ENCODE data around the gene RHCE.
A peak's percentile ranks its signal among the peaks of the same experiment; 100 is the strongest.
"Not testable (repeated sequence)": the region's sequence is repeated elsewhere in the genome, so short reads cannot be mapped to it uniquely, and the experiment has no call there.

The RHCE gene

GRCh38 chr1:25420715-25421114 lies at the start of gene RHCE:
Gene RHCE (minus strand): TSS chr1:25420825. CDS start chr1:25420786, 39 bp downstream.
- DNase-seq (ENCODE audit: low spot score), result not testable (repeated sequence)

DNA sequence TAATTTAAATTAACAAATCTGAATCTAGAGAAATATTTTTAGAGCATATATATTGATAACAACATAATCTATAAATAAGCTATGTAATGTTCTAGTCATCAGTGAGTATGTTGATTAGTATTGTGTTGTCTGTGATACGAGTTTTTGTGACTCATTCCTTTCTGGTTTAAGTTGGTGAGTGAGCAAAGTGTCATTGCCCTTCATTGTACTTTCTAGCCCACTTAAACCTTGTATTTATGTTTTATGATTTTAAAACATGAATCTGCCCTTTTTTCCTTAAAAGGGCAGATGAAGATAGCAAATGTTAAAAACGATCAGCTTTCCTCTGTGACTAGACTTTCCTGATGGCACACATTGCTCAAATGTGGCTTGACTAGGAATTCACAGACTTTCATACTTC lies 48.6 kb upstream of the RHCE start:
- no peak for DNase-seq (ENCODE audit: low spot score)

DNA sequence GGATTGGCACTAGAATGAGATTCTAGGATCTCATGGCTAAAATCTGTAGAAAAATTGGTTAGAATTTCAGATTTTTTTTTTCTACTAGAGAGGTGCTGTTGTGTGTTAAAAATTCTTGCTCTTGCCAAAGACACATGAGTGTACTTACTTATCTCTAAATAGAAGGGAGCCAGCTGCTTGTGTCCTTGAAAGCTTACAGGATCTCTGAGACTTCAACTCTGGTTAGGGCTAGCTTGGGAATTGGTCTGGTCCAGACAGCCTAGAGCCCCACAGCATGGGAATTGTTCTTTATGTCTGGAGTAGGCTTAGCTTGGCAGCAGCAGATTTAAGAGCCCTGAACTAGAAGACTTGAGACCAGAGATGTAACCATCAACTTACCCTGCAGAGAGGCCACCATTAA lies 47.4 kb upstream of the RHCE start:
- peak; percentile 53 for DNase-seq (ENCODE audit: low spot score)

DNA sequence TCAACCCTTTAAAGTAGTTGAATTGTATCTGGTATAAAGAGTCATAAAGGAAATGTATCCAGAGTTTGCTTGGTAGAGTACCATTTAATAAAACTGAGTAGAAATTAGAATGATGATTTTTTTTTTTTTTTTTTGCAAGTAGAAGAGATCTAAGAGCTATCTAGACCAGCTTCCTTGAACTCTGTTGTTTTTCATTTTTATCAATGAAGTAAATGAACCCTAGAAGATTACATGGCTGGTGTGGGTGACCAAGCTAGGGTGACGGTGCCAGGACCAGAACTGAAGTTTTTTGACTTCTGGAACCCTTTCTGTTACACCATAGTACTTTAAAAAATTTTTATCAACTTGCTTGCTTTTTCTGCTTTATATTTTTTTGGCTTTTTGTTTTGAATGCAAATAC lies 47.0 kb upstream of the RHCE start:
- no peak for DNase-seq (ENCODE audit: low spot score)

DNA sequence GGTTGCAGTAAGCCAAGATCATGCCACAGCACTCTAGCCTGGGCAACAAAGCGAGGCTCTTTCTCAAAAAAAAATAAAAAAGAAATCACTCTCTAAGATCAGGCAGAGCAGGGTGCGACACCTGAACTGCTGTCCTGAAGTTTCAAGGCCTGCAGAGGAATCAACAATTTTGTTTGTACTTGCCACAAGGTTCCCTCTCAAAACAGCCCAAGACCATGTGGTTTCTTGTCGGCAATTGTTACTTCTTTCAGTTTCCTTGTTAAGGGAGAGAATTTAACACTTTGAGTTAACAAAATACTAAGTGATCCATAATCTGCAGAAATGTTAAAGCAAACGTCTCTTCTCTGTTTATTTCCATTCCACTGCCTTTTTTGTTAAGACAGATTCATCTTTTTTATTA lies 46.6 kb upstream of the RHCE start:
- DNase-seq (ENCODE audit: low spot score), result no peak

GRCh38 chr1:25462732-25463131 lies 42.1 kb upstream of the RHCE start:
- DNase-seq (ENCODE audit: low spot score), result no peak

DNA sequence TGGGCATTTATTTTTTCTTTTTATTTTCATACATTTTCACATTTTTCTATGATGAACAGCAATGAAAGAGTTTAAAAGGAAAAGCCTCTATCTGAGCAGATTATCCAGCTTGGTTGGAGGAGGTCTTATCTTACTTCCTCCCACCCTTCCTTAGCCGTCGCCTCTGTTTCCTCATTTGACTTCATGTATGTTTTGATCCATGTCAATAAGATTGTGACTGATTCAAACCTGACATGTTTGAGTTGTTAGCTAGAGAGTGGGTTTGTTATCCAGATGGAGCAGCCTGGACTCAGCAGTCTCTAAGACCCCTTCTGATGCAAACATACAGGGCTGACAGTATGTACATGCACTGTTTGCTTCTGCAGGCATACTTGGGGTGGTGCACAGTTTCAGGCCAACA lies 41.2 kb upstream of the RHCE start:
- DNase-seq (ENCODE audit: low spot score), result no peak

- not testable (repeated sequence) for DNase-seq (ENCODE audit: low spot score)
These were observed 40.2 kb upstream of the RHCE start for GRCh38 chr1:25460816-25461215.

- no peak for DNase-seq (ENCODE audit: low spot score)
These were observed 39.4 kb upstream of the RHCE start for GRCh38 chr1:25460020-25460419.

DNA sequence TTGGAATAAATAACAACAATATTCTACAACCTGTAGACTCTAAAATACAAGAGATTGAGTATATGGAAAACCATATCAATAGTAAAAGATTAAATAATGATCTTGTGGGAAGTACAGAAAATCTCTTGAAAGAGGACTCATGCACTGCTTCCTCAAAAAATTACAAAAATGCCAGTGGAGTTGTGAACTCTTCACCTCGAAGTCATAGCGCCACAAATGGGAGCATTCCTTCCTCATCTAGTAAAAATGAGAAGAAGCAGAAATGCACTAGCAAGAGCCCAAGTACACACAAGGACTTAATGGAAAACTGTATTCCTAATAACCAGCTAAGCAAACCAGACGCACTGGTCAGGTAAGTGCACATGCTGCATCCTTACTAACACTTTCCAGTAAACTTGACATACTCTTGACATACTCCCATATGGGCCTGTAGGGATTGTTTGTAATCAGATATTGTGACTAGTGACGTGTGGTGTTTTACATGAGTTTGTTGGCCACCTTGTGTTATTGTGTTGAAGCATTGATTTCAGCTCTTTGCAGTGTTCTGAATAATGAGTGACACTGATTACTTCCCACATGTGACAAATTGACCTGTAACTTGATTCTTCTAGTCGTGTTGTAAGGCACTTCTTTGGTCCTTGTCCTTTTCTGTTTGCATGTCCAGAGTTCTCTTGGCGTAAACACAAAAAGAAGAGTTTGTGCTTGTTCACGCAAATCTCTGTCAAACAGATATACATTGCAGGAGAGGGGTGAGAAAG lies 38.1 kb upstream of the RHCE start:
- DNase-seq (ENCODE audit: low spot score), result no peak

DNA sequence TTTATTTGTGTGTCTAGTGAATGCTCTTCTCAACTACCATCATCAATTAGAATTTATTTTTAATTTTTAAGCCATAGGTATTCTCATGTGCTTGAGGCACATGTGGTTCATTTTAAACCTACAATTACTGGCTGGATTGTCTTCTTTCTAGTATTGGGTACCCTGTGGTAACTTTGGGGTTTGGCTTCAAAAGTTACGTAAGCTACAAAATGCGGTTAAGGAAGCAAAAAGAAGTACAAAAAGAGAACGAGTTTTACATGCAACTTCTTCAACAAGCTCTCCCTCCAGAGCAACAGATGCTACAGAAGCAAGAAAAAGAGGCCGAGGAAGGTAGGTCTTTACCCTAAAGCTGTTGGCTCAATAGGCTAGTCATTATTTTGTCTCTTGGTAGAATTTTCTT lies 35.9 kb upstream of the RHCE start:
- DNase-seq (ENCODE audit: low spot score), result no peak

DNA sequence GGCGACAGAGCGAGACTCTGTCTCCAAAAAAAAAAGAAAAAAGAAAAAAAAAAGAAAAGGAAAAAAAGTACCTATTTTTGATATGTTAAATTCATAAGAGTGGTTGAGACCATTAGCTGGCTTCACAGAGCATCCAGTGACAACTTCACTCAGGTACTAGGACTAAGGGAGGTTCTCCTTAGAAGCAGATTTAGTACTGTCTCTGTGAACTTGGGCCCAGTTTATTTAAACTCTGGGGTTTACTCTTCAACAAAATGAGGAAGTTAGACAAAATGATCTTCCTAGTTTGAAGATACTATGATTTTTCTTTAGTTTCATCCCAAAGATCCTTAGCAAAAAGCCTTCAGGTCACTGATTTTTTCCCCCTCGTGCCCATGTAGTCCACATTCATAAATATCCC lies 31.3 kb upstream of the RHCE start:
- no peak for DNase-seq (ENCODE audit: low spot score)

DNA sequence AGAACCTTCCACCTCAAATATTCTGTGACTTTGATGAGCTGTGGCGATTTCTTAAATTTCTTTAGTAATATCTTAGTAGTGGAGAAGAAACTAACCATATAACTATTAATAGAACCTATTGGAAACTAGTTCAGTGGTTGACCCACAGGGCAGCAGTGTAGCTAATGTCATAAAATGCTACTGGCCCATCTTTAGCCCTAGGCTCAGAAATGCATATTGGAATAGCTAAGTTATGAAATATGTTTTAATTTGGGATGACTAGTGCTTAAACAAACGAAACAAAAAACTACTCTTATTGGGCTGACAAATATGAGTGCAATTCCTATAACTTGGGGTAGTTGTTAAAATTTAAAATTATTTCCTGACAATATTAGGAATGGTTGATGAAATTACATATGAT lies 30.3 kb upstream of the RHCE start:
- no peak for DNase-seq (ENCODE audit: low spot score)

- no peak for DNase-seq (ENCODE audit: low spot score)
These were observed 26.9 kb upstream of the RHCE start for GRCh38 chr1:25447547-25447946.

DNA sequence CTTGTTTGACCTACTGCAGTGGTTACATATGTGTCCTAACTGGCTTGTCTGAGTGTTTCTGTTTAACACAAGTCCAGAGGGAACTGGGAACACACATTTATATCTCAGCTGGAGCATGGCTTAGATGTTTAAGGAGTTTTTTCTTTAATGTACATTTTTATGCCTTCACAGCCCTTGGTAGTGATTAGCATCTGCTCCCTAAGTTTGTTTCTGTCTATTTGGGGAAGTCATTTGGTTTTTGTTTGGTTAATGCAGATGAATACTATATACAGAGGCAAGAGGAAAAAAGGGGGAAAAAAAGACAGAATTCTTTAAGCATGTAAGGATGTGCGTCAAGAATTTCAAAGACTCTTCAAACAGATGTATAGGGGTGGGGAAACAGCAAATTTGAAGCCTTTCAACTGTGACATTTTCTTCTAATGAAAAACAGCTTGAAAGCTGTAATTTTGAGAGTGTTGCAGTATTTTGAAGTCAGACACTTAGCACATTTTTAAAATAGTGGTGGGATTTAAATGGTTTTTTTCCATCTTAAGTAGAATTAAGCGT lies 25.4 kb upstream of the RHCE start:
- no peak for DNase-seq (ENCODE audit: low spot score)

DNA sequence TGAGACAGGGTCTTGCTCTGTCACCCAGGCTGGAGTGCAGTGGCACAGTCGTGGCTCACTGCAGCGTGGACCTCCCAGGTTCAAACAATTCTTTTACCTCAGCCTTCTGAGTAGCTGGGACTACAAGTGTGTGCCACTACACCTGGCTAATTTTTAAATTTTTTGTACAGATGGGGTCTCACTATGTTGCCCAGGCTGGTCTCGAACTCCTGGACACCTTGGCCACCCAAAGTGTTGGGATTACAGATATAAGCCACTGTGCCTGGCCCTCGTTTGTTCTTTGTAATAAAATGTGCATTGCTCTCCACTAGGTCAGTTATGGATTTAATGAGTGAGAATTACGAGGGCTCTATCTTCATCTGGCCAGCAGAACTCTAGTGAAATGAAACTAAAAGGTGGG lies 24.0 kb upstream of the RHCE start:
- DNase-seq (ENCODE audit: low spot score), result not testable (repeated sequence)

DNA sequence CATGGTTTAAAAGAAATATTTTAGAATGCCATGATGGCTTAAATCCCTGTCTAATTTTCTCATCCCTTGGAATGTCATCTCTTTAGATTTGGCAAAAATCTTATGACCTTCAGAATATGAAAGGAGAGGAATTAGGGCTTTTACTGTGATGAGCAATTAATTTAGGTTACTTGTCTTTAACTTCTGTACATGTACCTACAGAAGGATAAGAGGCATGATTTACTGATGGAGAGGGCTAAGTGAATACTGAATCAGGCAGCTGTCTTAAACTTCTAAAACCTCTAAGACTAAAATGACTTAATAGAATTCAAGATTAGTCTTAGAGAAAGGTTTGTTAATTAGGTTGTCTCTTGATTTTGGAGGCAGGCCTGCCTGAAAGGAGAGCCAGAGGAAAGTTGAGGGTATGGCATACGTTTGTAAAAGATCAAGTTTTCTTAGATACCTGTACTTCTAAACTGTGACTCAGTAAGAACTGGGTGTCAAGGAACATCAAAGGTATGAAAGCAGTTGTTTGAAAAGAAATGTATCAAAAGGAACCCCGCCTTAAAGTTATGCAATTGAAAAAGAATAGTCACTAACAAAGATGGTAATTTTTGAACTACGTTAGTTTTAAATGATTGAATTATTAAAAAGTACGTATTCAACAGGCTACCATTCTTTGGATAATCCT lies 22.5 kb upstream of the RHCE start:
- no peak for DNase-seq (ENCODE audit: low spot score)

DNA sequence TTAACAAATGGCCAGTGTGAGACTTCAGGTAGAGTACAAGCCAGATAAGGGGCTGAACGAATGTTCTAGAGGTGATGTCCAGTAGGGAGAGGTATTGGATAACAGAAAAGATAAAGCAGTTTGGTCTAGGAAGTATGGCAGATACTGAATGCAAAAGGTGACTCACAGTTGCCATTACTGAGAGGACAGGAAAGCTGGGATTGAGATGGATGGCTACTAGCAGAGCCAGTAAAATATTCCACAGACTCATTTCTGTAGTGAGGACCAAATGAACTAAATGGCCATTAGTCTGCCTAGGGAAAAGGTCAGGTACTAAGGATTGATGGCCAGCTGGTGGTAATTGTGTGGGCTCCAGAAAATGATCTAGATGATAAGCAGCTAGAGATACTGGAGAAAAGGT lies 21.6 kb upstream of the RHCE start:
- no peak for DNase-seq (ENCODE audit: low spot score)

DNA sequence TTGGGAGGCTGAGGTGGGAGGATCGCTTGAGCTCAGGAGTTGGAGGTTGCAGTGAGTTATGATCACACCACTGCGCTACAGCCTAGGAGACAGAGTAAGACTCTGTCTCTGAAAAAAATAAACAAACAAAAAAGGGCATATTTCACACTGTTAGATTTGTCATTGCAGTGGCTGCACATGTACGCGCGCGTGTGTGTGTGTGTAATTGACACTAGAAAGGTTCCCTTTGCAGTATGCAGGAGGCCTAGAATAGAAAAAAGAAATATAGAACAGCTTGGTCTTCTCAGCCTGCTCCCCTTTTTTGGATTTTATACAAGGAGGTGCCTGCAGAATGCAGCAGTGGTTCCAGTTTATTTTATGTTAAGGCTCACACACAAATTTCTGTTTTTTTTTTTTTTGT lies 18.7 kb upstream of the RHCE start:
- DNase-seq (ENCODE audit: low spot score), result no peak

- no peak for DNase-seq (ENCODE audit: low spot score)
These were observed 17.0 kb upstream of the RHCE start for GRCh38 chr1:25437672-25438071.

DNA sequence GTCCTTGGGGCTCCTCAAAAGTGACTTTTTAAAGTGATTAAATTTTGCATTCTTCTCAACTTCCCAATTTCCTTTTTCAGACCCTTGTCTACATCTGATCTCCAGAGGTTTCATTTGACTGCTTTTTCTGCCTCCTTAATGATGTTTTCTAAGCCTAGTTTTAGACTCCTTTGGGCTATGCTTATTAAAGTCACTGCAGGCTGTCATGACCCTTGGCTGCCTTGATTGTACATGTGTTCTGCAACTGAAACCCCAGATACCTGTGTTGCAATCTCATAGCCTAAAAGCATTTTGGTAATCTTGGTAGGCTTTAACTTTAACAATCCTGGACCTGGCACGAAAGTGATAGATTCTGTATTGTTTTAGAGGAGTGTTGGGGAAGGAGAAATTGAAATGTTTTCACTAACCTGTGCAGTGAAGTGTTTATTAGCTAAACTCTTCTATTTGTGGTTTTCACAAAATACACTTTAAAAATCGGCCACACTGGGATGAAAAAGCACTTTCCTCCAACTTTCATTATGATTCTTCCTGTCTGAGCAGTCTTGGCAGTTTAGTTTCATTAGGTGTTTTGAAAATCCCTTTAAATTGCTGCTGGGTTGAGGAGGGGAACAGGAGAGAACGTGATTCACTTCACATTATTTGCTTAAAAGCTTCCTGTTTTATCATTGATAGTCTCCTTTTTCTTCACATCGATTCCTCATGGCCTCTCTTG lies 14.9 kb upstream of the RHCE start:
- DNase-seq (ENCODE audit: low spot score), result no peak

DNA sequence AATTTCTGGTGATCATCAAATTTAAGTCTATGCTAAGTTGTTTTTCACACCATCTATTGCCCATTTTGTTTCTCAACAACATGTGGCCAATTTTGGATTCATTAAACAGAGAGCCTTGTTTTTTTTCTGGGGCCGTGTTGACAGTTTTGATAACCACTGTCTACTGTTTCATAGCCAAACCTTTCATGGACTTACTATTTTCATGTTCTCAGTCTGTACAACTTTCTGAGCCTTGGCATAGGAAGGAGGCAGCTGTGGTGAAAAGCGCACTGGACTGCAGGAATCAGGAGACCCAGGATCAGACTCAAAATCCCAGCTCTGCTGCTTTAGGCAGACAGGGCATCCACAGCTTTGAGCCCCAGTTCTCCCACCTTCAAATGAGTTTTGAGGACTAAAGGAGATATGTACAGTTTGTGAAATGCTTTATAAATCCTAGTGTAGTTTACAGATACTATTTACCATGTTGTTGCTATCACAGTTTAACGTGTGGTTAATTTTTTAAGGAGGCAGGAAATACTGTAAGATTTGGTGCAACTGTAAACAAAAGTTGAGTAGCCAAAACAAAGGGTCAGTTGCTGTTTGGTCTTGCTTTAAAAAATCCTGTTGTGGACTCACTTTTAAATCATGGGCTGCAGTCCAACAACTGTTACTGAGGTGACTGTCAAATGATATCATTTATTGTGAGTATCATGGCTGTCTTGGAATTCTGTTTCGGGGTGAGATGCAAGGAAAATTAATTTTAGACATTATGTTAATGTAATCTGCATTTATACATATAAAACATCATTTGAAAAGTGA lies 13.0 kb upstream of the RHCE start:
- DNase-seq (ENCODE audit: low spot score), result peak; percentile 36
